ENCODE data around the gene SETD2. TPM values are rescaled to one million over a fixed set of nuclear protein-coding genes. Genes with fewer than 3 reads are reported as not detected.
A peak's percentile ranks its signal among the peaks of the same experiment; 100 is the strongest.
"Not testable (repeated sequence)": the region's sequence is repeated elsewhere in the genome, so short reads cannot be mapped to it uniquely, and the experiment has no call there.

SETD2 gene
- total RNA-seq, 2 donors from 2014 or later, result 35.3 to 42.0 TPM

DNA sequence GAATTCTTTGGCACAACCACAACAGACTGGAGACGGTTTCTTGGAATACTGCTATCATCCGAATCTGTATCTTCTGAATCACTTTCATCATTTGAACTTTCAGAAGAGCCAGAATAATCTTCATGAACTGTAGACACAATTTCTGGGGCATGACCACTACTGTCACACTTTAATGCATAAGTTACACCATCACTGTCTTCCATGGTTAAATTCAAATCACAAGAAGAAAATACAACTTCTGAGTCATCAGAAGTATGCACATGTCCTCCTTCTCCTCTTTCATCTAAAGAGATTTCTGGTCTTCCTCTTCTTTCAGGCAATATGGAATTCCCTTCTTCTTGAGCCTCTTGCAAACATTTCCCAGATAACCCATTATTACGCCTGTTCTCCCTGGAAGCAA is 42.5 kb downstream of the SETD2 start:
- H3K27ac Mint-ChIP-seq, result peak overlapping the region; percentile 51 to 72
- ATAC-seq (no peak), DNase-seq (ENCODE audit: low spot score in 2 of 2) (no peak)
- peaks cover 43 to 60% of the 10 kb centered on the region in 2 donors for H3K36me3 Mint-ChIP-seq
- peaks cover 0 to 11% of the 10 kb centered on the region in 2 donors for H3K9me3 Mint-ChIP-seq

DNA sequence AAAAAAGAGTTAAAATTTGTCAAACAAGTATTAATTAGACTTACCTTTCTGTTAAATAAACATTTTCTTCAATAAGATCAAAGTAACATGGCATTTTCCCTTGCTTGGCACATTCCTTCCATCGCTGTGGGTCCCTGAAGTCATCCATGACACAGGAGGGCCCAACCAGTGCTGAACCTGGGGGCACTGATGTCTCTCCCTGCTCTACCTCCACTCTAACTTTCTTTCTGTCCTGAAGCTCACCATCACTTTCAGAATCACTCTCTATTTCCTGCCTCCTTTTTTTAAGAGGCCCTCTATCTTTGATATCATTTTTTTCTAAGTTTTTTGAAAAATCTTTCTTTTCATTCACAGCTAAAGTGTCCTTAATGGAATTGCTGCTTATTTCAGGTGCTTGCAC is 43.8 kb downstream of the SETD2 start:
- ATAC-seq (peak; percentile 58 to 78), DNase-seq (ENCODE audit: low spot score in 2 of 2) (no peak)
- peaks cover 0 to 11% of the 10 kb centered on the region in 2 donors for H3K9me3 Mint-ChIP-seq
- H3K27ac Mint-ChIP-seq, result peak overlapping the region in 1 of 2 donors; percentile 72
- peaks cover 43 to 51% of the 10 kb centered on the region in 2 donors for H3K36me3 Mint-ChIP-seq

- peak overlapping the region; percentile 61 to 72 for H3K27ac Mint-ChIP-seq
- peaks cover 0 to 11% of the 10 kb centered on the region in 2 donors for H3K9me3 Mint-ChIP-seq
- DNase-seq (ENCODE audit: low spot score in 2 of 2); ATAC-seq: not testable (repeated sequence)
- H3K36me3 Mint-ChIP-seq, result peaks cover 43 to 52% of the 10 kb centered on the region in 2 donors
Measured at GRCh38 chr3:47119387-47119786, 44.5 kb downstream of the SETD2 start.

GRCh38 chr3:47117807-47118364 is 46.0 kb downstream of the SETD2 start:
- Mint-ChIP-seq H3K36me3 (peaks cover 30 to 52% of the 10 kb centered on the region in 2 donors), H3K27ac (peak overlapping the region in 1 of 2 donors; percentile 46), H3K9me3 (peaks cover 0 to 11% of the 10 kb centered on the region in 2 donors)
- DNase-seq (ENCODE audit: low spot score in 2 of 2) (no peak), ATAC-seq (no peak)

- not testable (repeated sequence) for H3K9me3 Mint-ChIP-seq; H3K27ac Mint-ChIP-seq; DNase-seq (ENCODE audit: low spot score in 2 of 2); ATAC-seq
- peaks cover 9 to 28% of the 10 kb centered on the region in 2 donors for H3K36me3 Mint-ChIP-seq
Measured at GRCh38 chr3:47115524-47115923, 48.4 kb downstream of the SETD2 start.

GRCh38 chr3:47113669-47114365 is 50.1 kb downstream of the SETD2 start:
- Mint-ChIP-seq H3K9me3 (no peaks in the 10 kb centered on the region), H3K36me3 (peaks cover 5 to 15% of the 10 kb centered on the region in 2 donors), H3K27ac (peak overlapping the region in 1 of 2 donors; percentile 52)
- DNase-seq (ENCODE audit: low spot score in 2 of 2), result no peak
- ATAC-seq, result no peak

DNA sequence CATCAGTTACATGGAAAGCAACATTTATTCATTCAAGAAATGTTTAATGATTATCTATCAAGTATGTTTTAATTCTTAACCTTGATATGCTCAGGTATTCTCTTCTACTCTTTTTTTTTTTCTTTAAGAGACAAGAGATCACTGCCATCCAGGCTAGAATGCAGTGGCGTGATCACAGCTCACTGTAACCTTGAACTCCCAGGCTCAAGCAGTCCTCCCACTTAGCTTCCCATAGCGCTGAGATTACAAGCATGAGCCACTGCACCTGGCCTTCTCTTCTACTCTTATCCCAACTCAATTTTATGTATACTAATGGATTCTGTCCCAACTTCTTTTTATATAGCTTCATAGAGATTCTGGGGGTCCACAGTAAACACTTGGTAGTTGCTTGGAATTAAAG is 50.9 kb downstream of the SETD2 start:
- H3K27ac Mint-ChIP-seq, result no peak overlapping the region
- no peak for DNase-seq (ENCODE audit: low spot score in 2 of 2)
- H3K36me3 Mint-ChIP-seq, result peaks cover 5 to 15% of the 10 kb centered on the region in 2 donors
- H3K9me3 Mint-ChIP-seq, result no peaks in the 10 kb centered on the region
- ATAC-seq, result no peak

- H3K36me3 Mint-ChIP-seq, result peaks cover 0 to 14% of the 10 kb centered on the region in 2 donors
Measured at GRCh38 chr3:47109393-47109792, 54.5 kb downstream of the SETD2 start.

DNA sequence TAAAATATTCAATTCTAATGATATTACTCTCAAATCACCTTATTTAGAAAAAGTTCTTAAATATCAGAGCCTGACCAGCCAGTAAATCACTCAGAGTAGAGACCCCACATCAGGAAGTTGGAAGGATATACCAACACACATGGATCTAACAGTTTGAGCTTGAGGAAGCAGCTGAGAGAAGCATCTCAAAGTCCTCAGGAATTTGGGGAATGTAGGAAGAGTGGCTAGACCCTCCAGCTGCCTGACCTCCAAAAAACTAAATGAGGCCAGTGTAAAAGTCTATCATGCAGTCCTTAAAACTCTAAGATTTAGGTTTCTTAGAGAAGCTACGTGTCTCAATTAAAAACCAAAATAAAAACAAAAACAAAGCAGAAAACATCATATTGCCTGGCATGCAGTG is 55.4 kb downstream of the SETD2 start:
- peaks cover 0 to 6% of the 10 kb centered on the region in 2 donors for H3K36me3 Mint-ChIP-seq
- H3K9me3 Mint-ChIP-seq, result no peaks in the 10 kb centered on the region
- H3K27ac Mint-ChIP-seq, result no peak overlapping the region

More at GRCh38 chr3:47109393-47109792, 54.5 kb downstream of the SETD2 start:
- H3K27ac Mint-ChIP-seq, result no peak overlapping the region
- no peaks in the 10 kb centered on the region for H3K9me3 Mint-ChIP-seq
- no peak for DNase-seq (ENCODE audit: low spot score in 2 of 2)
- ATAC-seq, result no peak

DNA sequence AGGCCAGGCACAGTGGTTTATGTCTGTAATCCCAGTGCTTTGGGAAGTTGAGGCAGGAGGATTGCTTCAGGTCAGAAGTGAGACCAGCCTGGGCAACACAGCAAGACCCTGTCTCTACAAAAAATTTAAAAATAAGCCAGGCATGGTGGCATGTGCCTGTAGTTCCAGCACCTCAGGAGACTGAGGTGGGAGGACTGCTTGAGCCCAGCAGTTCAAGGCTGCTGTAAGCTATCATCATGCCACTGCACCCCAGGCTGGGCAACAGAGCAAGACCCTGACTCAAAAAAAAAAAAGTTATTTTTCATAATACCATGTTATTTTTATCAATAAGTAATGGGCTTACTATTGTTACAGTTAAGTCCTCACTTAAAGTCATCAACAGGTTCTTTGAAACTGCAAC is 59.7 kb downstream of the SETD2 start:
- Mint-ChIP-seq H3K27ac (no peak overlapping the region), H3K9me3 (no peaks in the 10 kb centered on the region), H3K36me3 (peaks cover 0 to 6% of the 10 kb centered on the region in 2 donors)
- DNase-seq (ENCODE audit: low spot score in 2 of 2) (no peak), ATAC-seq (no peak)

More for the DNA sequence above, 55.4 kb downstream of the SETD2 start:
- DNase-seq (ENCODE audit: low spot score in 2 of 2), result no peak
- ATAC-seq, result no peak

- Mint-ChIP-seq H3K9me3 (no peaks in the 10 kb centered on the region), H3K27ac (no peak overlapping the region), H3K36me3 (peaks cover 0 to 6% of the 10 kb centered on the region in 2 donors)
- no peak for DNase-seq (ENCODE audit: low spot score in 2 of 2)
- ATAC-seq, result no peak
Measured at GRCh38 chr3:47103619-47104018, 60.3 kb downstream of the SETD2 start.

DNA sequence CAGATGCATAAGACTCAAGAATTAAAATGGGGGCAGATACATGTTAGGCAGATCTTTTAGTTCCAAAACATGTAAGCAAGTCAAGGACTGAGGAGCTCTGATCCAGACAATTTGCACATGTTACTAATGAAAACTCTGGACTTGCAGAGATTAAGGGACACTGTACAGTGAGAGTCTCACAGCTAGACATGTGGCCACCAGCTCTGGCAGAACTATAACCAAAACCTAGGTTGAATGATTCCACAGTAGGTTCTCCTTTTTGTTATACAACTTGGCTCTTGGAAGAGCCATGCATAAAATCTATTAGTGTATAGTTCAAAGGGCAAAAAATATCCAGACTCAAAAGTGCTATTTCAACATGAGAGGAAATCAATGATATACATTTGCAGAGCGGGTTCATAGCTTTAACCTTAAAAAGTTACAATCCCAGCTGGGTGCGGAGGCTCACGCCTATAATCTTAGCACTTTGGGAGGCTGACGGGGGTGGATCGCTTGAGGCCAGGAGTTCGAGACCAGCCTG is 61.8 kb downstream of the SETD2 start:
- Mint-ChIP-seq H3K27ac (peak overlapping the region in 1 of 2 donors; percentile 47), H3K9me3 (no peaks in the 10 kb centered on the region), H3K36me3 (peaks cover 2 to 6% of the 10 kb centered on the region in 2 donors)
- ATAC-seq, result no peak
- DNase-seq (ENCODE audit: low spot score in 2 of 2), result no peak

- ATAC-seq (no peak), DNase-seq (ENCODE audit: low spot score in 2 of 2) (no peak)
- H3K9me3 Mint-ChIP-seq, result no peaks in the 10 kb centered on the region
- peaks cover 5 to 12% of the 10 kb centered on the region in 2 donors for H3K36me3 Mint-ChIP-seq
- H3K27ac Mint-ChIP-seq, result no peak overlapping the region
Measured at GRCh38 chr3:47098910-47099309, 65.0 kb downstream of the SETD2 start.

DNA sequence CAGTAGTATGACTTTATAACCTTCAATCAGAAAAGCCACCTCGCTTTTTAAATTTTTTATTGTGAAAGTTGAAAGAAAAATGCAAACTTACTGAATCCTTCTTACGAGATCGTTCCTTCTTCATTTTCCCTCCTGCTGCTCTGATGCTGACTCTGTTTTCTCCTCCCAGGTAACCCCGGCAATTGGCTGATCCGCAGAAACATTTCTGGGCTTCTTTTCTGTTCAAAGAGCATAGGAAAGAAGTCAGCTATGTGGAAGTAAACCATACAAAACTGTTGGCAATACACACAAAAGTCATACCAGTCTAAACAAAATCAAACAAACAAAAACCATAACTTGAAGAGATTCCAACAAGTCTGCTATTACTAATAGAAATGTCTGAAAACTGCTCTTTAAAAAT is 66.0 kb downstream of the SETD2 start:
- Mint-ChIP-seq H3K36me3 (peaks cover 5 to 12% of the 10 kb centered on the region in 2 donors), H3K27ac (no peak overlapping the region), H3K9me3 (no peaks in the 10 kb centered on the region)
- ATAC-seq (no peak), DNase-seq (ENCODE audit: low spot score in 2 of 2) (no peak)

DNA sequence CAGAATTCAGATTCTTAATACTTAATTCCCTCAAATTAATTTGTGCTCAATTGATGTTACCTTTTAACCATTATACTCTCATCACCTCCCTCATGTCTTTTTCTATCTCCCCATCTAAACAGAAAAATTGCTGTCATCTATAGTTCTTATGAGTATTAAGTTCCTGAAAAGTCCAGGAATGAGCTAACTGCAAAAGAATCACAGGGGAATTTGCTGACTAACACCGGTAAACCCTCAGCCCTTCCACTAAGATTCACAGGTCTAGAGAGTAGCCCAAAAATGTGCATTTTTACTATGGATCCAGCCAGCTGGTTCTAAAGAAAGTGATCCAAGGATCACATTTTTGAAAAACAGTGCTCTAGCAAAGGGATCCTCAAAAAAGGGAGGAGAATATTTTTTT is 67.0 kb downstream of the SETD2 start:
- DNase-seq (ENCODE audit: low spot score in 2 of 2), result no peak
- Mint-ChIP-seq H3K36me3 (peaks cover 5 to 7% of the 10 kb centered on the region in 2 donors), H3K9me3 (no peaks in the 10 kb centered on the region), H3K27ac (no peak overlapping the region)
- no peak for ATAC-seq

GRCh38 chr3:47092090-47092489 is 71.8 kb downstream of the SETD2 start:
- Mint-ChIP-seq H3K27ac (no peak overlapping the region), H3K36me3 (peaks cover 3 to 6% of the 10 kb centered on the region in 2 donors), H3K9me3 (no peaks in the 10 kb centered on the region)
- no peak for DNase-seq (ENCODE audit: low spot score in 2 of 2)
- no peak for ATAC-seq

DNA sequence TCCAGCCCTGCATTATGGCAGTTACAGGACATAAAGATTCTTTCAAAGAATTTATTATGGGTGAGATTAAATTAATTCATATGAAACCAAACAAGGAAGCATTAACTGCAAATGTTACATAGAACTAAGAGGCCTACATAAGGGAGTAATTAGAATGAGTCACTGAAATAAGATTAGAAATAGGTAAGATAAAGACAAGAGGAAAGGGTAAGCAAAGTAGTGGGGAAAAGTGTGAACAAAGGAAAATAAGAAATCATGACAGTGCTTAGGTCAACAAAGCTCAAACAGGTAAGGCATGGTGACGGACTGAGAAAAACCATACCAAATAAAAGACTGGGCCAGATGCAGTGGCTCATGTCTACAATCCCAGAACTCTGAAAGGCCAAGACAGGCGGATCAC is 74.3 kb downstream of the SETD2 start:
- peaks cover 0 to 7% of the 10 kb centered on the region in 2 donors for H3K36me3 Mint-ChIP-seq
- DNase-seq (ENCODE audit: low spot score in 2 of 2) (no peak), ATAC-seq (no peak)
- H3K27ac Mint-ChIP-seq, result peak overlapping the region; percentile 45 to 65
- no peaks in the 10 kb centered on the region for H3K9me3 Mint-ChIP-seq
